ENCODE measurements around the gene NMD3.

Gene NMD3

GRCh38 chr3:161233557-161233956, 12.4 kb downstream of the NMD3 start:
- no peak for TF ChIP-seq CTCF (IDR thresholded peaks at IDR 0.05; ENCODE audit: low read depth, low read length)
- no peak for DNase-seq (ENCODE audit: extremely low read depth, low read depth)

- no peak for DNase-seq (ENCODE audit: extremely low read depth, low read depth)
- no peak for TF ChIP-seq CTCF (IDR thresholded peaks at IDR 0.05; ENCODE audit: low read depth, low read length)
Observed at GRCh38 chr3:161236240-161236639, 15.1 kb downstream of the NMD3 start.

- no peak for TF ChIP-seq CTCF (IDR thresholded peaks at IDR 0.05; ENCODE audit: low read depth, low read length)
- DNase-seq (ENCODE audit: extremely low read depth, low read depth): no peak
Observed at GRCh38 chr3:161239700-161240099, 18.6 kb downstream of the NMD3 start.

- TF ChIP-seq CTCF (IDR thresholded peaks at IDR 0.05; ENCODE audit: low read depth, low read length): no peak
- DNase-seq (ENCODE audit: extremely low read depth, low read depth): no peak
Observed at GRCh38 chr3:161244538-161244937, 23.4 kb downstream of the NMD3 start.

- TF ChIP-seq CTCF (IDR thresholded peaks at IDR 0.05; ENCODE audit: low read depth, low read length): no peak
- no peak for DNase-seq (ENCODE audit: extremely low read depth, low read depth)
Observed at GRCh38 chr3:161247049-161247448, 25.9 kb downstream of the NMD3 start.

- TF ChIP-seq CTCF (IDR thresholded peaks at IDR 0.05; ENCODE audit: low read depth, low read length): no peak
Observed at GRCh38 chr3:161250116-161250515, 29.0 kb downstream of the NMD3 start.

GRCh38 chr3:161251716-161252115, 30.6 kb downstream of the NMD3 start:
- DNase-seq (ENCODE audit: extremely low read depth, low read depth): no peak
- no peak for TF ChIP-seq CTCF (IDR thresholded peaks at IDR 0.05; ENCODE audit: low read depth, low read length)

More at GRCh38 chr3:161250116-161250515, 29.0 kb downstream of the NMD3 start:
- no peak for DNase-seq (ENCODE audit: extremely low read depth, low read depth)
